Endothelial cell (in vitro differentiated cells): ENCODE measurements around the gene CTRL. TPM values are rescaled to one million over a fixed set of nuclear protein-coding genes. Genes with fewer than 3 reads are reported as not detected.

ENCODE experiments used
- DNase-seq: peaks from one replicate; pipeline ENCODE4 v3.0.0; 2021; ENCODE audit warnings: low spot score
- H3K27ac Mint-ChIP-seq: one replicate; pipeline ENCODE4 v1.8.0; 2021; ENCODE audit warnings: mixed read lengths, inconsistent platforms; ENCODE audit not compliant: unreplicated experiment
- H3K27me3 Mint-ChIP-seq: one replicate; pipeline ENCODE4 v1.8.0; 2021; ENCODE audit warnings: mild to moderate bottlenecking, moderate library complexity, mixed read lengths, inconsistent platforms; ENCODE audit not compliant: unreplicated experiment
- H3K36me3 Mint-ChIP-seq: one replicate; pipeline ENCODE4 v1.8.0; 2021; ENCODE audit warnings: mild to moderate bottlenecking, low read depth, mixed read lengths, inconsistent platforms; ENCODE audit not compliant: unreplicated experiment
- H3K4me1 Mint-ChIP-seq: one replicate; pipeline ENCODE4 v1.8.0; 2021; ENCODE audit warnings: mild to moderate bottlenecking, mixed read lengths, inconsistent platforms; ENCODE audit not compliant: unreplicated experiment
- H3K4me3 Mint-ChIP-seq: one replicate; pipeline ENCODE4 v1.8.0; 2021; ENCODE audit warnings: mild to moderate bottlenecking, mixed read lengths, inconsistent platforms; ENCODE audit not compliant: unreplicated experiment
- H3K9me3 Mint-ChIP-seq: one replicate; pipeline ENCODE4 v1.8.0; 2021; ENCODE audit warnings: mixed read lengths, inconsistent platforms; ENCODE audit not compliant: unreplicated experiment
- total RNA-seq: library from RNA; stranded (reverse); fragmentation: NEBNext Ultra II Directional; extraction: Animal tissue kit (Norgen Biotek cat#: 25700); gene quantifications from one replicate; pipeline ENCODE4 v1.2.1, GENCODE V29; 2021; ENCODE audit not compliant: unreplicated experiment
- TF ChIP-seq, protein P1 (sequence below): fragments of 200-600 bp; sonication (generic); IDR thresholded peaks from one replicate; pipeline ENCODE4 v1.5.0; 2021; ENCODE audit warnings: antibody characterized with exemption; ENCODE audit not compliant: unreplicated experiment

The CTRL gene
- total RNA-seq, 1 donor from 2014 or later, result 0.56 TPM

DNA sequence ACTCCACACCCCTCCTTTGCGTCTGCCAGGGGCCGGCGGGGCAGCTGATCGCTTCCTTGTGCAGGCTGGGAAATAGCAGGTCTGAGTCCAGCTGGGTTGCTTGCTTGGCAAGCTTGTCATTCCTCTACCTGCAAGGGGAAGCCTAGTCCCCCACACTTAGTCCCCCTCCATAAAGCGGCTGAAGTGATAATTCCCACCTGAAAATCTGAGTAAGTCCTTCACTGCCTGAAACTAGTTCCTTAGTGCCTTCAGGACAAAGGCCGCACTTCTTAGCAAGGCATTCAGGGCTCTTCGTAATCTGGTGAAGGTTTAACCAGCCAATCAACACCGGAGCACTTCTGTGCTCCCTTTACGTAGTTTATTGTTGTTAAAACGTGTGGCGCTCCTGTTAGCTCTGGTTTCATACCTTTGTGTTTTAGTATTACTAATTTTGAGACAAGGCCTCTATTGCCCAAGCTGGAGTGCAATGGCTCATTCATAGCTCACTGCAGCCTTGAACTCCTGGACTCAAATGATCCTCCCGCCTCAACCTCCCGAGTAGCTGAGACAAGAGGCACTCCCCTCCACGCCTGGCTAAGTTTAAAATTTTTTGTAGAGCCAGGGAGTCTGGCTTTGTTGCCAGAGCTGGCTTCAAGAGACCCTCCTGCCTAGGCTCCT lies 37.8 kb downstream of the CTRL start:
- no peaks in the 10 kb centered on the region for H3K36me3 Mint-ChIP-seq
- peak overlapping the region; percentile 97 for H3K4me3 Mint-ChIP-seq
- H3K27ac Mint-ChIP-seq, result peak overlapping the region; percentile 89
- peaks cover 35% of the 10 kb centered on the region for H3K4me1 Mint-ChIP-seq
- TF ChIP-seq, protein P1, sequence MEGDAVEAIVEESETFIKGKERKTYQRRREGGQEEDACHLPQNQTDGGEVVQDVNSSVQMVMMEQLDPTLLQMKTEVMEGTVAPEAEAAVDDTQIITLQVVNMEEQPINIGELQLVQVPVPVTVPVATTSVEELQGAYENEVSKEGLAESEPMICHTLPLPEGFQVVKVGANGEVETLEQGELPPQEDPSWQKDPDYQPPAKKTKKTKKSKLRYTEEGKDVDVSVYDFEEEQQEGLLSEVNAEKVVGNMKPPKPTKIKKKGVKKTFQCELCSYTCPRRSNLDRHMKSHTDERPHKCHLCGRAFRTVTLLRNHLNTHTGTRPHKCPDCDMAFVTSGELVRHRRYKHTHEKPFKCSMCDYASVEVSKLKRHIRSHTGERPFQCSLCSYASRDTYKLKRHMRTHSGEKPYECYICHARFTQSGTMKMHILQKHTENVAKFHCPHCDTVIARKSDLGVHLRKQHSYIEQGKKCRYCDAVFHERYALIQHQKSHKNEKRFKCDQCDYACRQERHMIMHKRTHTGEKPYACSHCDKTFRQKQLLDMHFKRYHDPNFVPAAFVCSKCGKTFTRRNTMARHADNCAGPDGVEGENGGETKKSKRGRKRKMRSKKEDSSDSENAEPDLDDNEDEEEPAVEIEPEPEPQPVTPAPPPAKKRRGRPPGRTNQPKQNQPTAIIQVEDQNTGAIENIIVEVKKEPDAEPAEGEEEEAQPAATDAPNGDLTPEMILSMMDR, result no peak
- DNase-seq, result no peak
- H3K9me3 Mint-ChIP-seq, result no peaks in the 10 kb centered on the region
- peaks cover 3% of the 10 kb centered on the region for H3K27me3 Mint-ChIP-seq

DNA sequence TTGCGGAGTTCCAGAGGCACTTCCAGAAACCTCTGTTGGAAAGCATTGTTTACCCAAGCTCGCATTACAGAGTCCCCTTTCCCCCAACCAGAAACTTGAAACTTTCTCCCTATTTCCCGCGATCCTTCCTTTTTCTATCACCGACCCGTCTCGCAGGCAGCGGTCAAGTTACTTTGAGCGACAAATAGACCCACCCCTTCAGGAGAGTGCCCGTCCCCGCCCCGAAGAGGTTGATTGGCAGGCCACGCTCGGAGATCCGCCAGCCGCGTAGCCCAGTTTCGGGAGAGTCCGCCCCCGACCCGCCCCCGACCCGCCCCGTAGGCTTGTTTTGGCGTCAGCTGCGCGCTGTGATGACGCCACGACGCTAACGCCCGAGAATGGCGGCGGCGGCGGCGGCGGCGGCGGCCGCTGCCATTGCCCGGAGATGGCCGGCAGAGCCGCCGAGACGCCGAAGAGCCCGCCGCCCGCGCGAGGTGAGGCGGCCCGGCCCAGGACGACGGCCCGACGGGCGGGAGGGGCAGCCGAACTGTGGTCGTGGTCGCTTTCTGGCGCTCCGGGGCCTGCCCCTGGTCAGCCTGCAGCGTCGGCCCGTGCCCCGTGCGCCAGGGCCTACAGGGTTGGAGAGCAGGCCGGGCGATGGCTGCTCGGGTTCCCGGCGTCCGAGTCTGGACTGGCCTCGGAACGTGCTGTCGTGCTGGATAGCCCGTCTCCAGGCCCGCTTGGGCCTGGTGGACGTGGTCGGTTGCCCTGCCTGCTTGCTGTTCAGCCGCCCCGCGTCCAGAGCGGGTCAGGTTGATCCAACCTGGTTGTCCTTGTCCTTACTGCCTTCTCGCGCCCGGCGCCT lies 38.5 kb downstream of the CTRL start, which contains the start of gene PSKH1:
PSKH1 (plus strand) TSS at position 356 of the 844 bp plus-strand sequence. CDS start 15,496 bp downstream, outside the sequence.
- H3K27ac Mint-ChIP-seq, result peak within 1 kb of the TSS; percentile 92
- H3K4me3 Mint-ChIP-seq, result peak within 1 kb of the TSS; percentile 97
- DNase-seq, result peak; percentile 95
- peaks cover 34% of the 10 kb centered on the region for H3K4me1 Mint-ChIP-seq
- H3K36me3 Mint-ChIP-seq, result no peaks in the 10 kb centered on the region
- H3K9me3 Mint-ChIP-seq, result no peaks in the 10 kb centered on the region
- peaks cover 3% of the 10 kb centered on the region for H3K27me3 Mint-ChIP-seq
- TF ChIP-seq, protein P1, result no peak

DNA sequence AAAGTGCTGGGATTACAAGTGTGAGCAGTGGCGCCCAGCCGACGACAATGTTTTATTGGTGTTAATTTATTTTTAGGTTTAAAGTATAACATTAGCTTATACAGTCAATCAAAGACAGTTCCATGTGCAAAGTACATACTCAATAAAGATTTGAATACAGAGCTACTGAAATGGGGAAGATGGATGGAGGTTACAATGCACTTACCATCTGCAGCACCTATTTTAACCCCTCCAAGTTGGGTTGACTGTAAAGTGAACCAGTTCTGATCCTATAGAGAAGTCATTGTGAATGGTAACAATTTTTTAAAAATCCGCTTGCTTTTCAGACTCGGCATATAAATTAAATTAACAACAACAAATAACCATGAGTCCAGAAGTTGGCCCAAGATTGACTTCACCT lies 39.3 kb downstream of the CTRL start:
- peak overlapping the region; percentile 92 for H3K27ac Mint-ChIP-seq
- H3K4me3 Mint-ChIP-seq, result peak overlapping the region; percentile 92
- no peaks in the 10 kb centered on the region for H3K9me3 Mint-ChIP-seq
- TF ChIP-seq, protein P1, result no peak
- no peak for DNase-seq
- no peaks in the 10 kb centered on the region for H3K36me3 Mint-ChIP-seq
- peaks cover 34% of the 10 kb centered on the region for H3K4me1 Mint-ChIP-seq
- H3K27me3 Mint-ChIP-seq, result peaks cover 3% of the 10 kb centered on the region

DNA sequence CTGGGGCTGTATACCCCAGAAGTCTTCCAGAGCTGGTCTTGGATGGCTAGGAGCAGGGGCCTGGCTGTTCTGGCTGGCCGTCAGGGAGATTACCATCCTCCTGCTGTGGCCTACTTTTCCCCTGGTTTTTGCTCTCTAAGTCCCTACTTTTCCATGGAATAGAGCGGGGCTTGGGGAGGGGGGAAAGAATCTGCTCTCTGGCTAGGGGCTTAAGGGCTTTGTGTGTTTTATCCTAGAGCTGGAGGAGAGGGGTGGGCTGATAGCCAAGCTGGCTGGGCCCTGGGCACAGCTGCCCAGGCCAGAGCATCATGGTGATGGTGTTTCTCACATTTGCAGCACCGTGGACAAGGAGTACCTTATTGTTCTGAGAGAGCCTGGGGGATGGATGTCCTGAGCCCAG lies 43.3 kb downstream of the CTRL start:
- H3K4me1 Mint-ChIP-seq, result peaks cover 11% of the 10 kb centered on the region
- no peak overlapping the region for H3K27ac Mint-ChIP-seq
- no peak overlapping the region for H3K4me3 Mint-ChIP-seq
- peaks cover 5% of the 10 kb centered on the region for H3K36me3 Mint-ChIP-seq
- peaks cover 3% of the 10 kb centered on the region for H3K27me3 Mint-ChIP-seq
- H3K9me3 Mint-ChIP-seq, result no peaks in the 10 kb centered on the region
- no peak for DNase-seq
- TF ChIP-seq, protein P1, result no peak

DNA sequence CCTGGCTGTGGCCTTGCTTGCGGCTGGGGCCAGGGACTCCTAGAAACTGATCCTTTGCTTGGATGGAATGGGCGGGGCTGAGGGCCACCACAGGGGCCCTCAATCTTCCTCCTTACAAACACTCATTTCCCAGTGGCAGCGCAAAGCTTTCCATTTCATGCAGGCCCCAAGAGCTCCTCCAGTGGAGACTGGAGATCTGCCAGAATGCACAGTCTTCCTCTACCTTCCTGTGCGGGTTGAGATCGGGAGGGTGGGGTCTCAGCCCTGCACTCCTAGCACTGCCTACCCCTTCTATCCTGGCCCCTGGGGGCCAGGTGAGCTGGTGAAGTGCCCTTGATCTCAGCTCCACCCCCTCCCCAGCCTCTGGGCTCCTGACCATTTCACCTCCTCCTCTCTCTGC lies 45.3 kb downstream of the CTRL start:
- TF ChIP-seq, protein P1, result no peak
- Mint-ChIP-seq H3K27ac (peak overlapping the region; percentile 45), H3K9me3 (no peaks in the 10 kb centered on the region), H3K27me3 (no peaks in the 10 kb centered on the region), H3K36me3 (peaks cover 18% of the 10 kb centered on the region), H3K4me3 (peak overlapping the region; percentile 4), H3K4me1 (peaks cover 7% of the 10 kb centered on the region)
- no peak for DNase-seq
